OCI-LY7 (cell line): Measurements from ENCODE around the gene NOL4L.
A peak's percentile ranks its signal among the peaks of the same experiment; 100 is the strongest.

Experiments
- EZH2phosphoT487 ChIP-seq: fragments of 200-600 bp; sonication (generic); IDR thresholded peaks from 2 replicates; pipeline ENCODE4 v1.6.1; 2018; ENCODE audit warnings: low read depth, borderline replicate concordance, mild to moderate bottlenecking, mixed run types, antibody characterized with exemption, low read length, moderate library complexity, mixed read lengths
- TF ChIP-seq, protein P1 (sequence below): fragments of 200-600 bp; sonication (generic); conservative IDR thresholded peaks from 2 replicates; pipeline ENCODE4 v1.5.1; 2014; ENCODE audit warnings: mild to moderate bottlenecking, antibody characterized with exemption, low read length, moderate library complexity, mixed read lengths

- TF ChIP-seq, protein P1, sequence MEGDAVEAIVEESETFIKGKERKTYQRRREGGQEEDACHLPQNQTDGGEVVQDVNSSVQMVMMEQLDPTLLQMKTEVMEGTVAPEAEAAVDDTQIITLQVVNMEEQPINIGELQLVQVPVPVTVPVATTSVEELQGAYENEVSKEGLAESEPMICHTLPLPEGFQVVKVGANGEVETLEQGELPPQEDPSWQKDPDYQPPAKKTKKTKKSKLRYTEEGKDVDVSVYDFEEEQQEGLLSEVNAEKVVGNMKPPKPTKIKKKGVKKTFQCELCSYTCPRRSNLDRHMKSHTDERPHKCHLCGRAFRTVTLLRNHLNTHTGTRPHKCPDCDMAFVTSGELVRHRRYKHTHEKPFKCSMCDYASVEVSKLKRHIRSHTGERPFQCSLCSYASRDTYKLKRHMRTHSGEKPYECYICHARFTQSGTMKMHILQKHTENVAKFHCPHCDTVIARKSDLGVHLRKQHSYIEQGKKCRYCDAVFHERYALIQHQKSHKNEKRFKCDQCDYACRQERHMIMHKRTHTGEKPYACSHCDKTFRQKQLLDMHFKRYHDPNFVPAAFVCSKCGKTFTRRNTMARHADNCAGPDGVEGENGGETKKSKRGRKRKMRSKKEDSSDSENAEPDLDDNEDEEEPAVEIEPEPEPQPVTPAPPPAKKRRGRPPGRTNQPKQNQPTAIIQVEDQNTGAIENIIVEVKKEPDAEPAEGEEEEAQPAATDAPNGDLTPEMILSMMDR = 0 out of 2 replicates have a peak, but pooled peaks have one; percentile 4
- no peak for TF ChIP-seq EZH2phosphoT487
Observed at GRCh38 chr20:32535953-32536823, 48.9 kb downstream of the NOL4L start.
